Right ventricle myocardium superior (tissue), 1 donor: ENCODE data around the gene ANXA3. TPM values are rescaled to one million over a fixed set of nuclear protein-coding genes. Genes with fewer than 3 reads are reported as not detected.

Experiments
- ATAC-seq: fragments of 200-7000 bp; cut with Tn5 transposase; one replicate; pipeline ENCODE4 v1.9.1; 2020; ENCODE audit warnings: mild to moderate bottlenecking; ENCODE audit not compliant: poor library complexity
- DNase-seq: peaks from one replicate; pipeline ENCODE4 v3.0.0-alpha.2; 2020
- intact Hi-C: fragments of 100-400 bp; cut with DNase I; formaldehyde crosslinking; loops from one replicate; pipeline ENCODE4 v1.11.2; 2022
- total RNA-seq: library from RNA; stranded (reverse); fragmentation: NEBNext Ultra II Directional; extraction: Animal tissue kit (Norgen Biotek cat#: 25700); gene quantifications from one replicate; pipeline ENCODE4 v1.2.1, GENCODE V29; 2021
- donor health status: DM: no; HTN: yes; CAD: no; lungs with severe emphysema.

ANXA3 gene
- total RNA-seq, 1 donor from 2014 or later: 41.4 TPM

DNA sequence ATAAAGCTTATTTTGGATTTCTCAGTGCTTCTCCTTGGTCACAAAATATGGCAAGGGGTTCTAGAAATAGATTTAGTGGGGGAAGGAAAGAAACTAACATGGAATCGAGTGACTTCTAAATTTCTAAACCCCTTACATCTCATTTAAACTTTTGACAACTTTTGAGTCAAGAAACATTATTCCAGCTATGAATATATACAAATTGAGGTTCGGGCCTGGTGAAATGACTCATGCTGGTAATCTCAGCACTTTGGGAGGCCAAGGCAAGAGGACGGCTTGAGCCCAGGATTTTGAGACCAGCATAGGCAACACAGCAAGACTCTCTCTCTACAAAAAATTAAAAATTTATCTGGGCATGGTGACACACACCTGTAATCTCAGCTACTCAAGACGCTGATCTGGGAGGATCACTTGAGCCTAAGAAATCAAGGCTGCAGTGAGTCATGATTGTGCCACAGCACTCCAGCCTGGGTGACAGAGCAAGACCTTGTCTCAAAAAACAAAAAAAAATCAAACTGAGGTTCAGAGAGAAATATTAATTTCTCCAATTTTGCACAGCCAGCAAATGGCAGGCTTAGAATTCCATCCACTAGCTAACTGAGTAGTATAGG is 99.8 kb downstream of the ANXA3 start:
- ATAC-seq (no peak), DNase-seq (no peak)
- intact Hi-C loops: no loop called here

DNA sequence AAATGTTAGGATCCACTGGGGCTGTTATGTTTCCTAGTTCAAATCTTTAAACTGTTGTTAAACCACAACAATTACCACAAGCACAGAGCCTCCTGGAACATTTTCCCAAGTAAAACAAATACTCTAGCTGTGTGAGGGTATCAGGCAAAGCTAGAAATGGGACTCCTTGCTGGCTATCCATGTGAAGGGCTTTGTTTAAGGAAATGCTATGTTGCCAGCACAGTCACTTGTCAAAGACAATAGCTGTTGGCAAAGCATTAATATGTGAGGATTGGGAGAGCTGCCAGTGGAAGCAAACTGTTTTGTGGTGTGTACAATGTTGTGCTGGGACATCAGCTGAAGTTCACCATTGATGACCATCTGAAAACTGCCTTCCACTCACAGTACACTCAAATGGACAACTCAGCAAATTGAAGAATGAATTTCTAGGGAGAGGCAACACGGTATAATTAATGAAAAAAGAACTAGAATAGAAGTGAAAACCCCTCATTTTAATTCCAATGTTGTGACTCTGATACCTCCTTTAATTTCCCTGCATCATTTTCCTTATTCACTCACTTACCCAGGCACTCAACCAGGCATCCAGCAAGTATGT is 100.8 kb downstream of the ANXA3 start:
- DNase-seq (no peak), ATAC-seq (peak; percentile 79)
- intact Hi-C loops: no loop called here

DNA sequence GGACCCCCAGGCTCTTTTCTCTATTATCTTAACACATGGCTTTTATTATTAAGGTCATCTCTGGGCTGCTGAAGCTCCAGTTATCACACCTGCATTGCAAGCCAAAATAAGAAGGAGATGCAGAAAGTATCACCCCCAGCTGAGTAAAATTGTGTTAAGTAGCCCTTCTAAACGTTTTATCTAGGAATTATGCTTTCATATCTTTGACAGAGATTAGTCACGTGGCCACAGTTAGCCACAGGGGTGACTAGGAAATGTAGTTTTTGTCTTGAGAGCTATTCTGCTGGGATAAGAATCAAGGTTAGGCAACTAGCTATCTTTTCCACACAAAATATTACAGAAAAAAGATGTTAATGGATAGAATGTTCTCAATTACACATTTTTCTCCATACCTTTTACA is 102.1 kb downstream of the ANXA3 start:
- intact Hi-C loops: no loop called here
- DNase-seq (no peak), ATAC-seq (no peak)

DNA sequence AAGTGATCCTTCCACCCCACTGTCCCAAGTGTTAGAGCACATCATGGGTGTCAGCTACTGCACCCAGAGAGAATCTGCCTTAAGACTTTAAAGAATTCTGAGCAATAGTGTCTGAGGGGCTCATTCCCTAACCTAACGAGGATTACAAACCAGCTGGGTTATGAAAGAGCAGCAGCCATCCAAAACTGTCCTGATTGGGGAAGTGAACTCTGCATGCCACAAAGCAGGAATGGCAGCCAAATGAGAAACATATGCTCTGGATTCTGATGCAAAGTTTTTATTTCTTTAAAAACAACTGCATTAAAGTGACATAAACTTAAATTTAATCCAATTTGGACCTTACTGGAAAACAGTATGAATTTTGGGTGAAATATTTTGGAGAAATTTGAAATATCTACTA is 103.2 kb downstream of the ANXA3 start:
- no peak for DNase-seq
- no peak for ATAC-seq
- intact Hi-C loops: no loop called here

DNA sequence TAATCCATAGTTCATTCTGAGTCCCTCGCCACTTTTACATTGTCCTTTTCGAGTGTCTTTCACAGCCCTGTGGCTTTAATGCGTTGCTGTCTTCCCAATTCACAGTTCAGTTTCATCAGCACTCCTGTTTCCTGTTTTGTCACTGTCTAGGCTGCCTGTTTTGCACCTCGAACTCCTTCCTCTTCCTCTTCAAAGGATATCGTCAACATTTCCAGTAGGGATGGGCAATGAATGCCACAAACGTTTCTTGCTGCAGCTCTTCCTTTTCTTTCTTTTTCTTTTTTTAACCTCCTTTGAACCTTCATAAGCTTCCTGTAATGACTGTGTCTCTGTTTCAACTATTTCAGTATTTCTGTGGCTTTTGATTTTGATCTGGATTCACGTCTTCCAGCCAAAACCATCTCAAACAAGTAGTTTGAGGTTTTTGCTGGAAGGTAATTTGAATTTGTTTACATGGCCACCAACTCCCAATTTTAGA is 105.4 kb downstream of the ANXA3 start:
- DNase-seq (no peak), ATAC-seq (peak; percentile 51)
- intact Hi-C loops: no loop called here

DNA sequence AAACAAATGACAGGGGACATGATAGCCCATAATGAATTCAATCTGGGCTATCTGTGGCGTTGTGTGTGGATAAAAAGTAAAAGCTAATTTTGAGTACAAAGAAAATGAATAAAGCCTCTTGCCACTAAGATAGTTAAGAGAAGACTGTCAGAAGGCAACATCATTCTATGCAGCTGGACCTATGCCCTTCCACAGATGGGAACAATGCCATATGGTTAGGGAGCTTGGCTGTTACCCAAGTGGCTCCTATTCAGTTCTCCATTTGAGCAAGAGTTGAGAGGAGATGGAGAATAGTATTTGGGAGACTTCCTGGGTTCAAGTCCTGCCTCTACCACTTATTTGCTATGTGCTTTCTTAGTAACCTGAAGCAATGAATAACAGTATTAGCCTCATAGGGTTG is 107.7 kb downstream of the ANXA3 start:
- ATAC-seq: no peak
- DNase-seq: no peak
- intact Hi-C loops: no loop called here

DNA sequence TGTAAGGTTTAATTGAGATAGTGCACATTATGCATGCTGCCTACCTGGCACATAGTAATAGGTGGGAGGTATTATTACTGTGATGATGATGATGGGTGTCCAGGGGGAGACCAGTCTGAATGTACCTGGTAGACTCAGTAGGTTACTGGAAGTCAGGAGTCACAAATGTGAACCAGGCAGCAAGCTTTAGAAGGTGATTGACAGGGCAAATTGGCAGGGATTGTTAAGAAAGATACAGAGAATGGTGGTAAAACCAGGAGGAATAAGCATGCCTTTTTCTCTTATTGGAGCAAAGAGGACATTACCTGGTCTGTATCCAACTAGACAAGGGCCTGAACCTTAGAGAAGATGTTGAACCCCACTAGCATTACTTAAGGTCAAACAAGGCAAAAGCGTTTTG is 108.1 kb downstream of the ANXA3 start:
- no peak for DNase-seq
- no peak for ATAC-seq
- intact Hi-C loops: no loop called here

Other genes with a start within 250 kb of the ANXA3 start
- 25.1 TPM for gene BMP2K, start 224.6 kb downstream of the ANXA3 start, total RNA-seq